Adrenal gland (tissue), 12 donors: ENCODE data around the gene CACNA1H. TPM values are rescaled to one million over a fixed set of nuclear protein-coding genes. Genes with fewer than 3 reads are reported as not detected.

Source experiments
- DNase-seq, 7 donors: peaks; one replicate each; pipeline ENCODE4 v3.0.0-alpha.2; 2019 to 2020
- H3K27ac ChIP-seq, 5 donors: fragments of 200-600 bp; sonication (generic) in 4 of 5; 1 replicate in 3 of 5; 2 replicates in 2 of 5; pipeline versions ENCODE4 v1.5.1 to v1.8.0; 2016 to 2020; ENCODE audit warnings: mild to moderate bottlenecking in 1 of 5
- H3K27me3 ChIP-seq: fragments of 200-600 bp; 2 replicates; pipeline ENCODE4 v1.8.0; 2021
- H3K36me3 ChIP-seq, 2 donors: fragments of 200-600 bp; replicated peaks in 1 of 2; 1 replicate in 1 of 2; 2 replicates in 1 of 2; pipeline versions ENCODE4 v1.5.1 to v1.8.0; 2018 to 2022
- H3K4me1 ChIP-seq, 2 donors: fragments of 200-600 bp; replicated peaks in 1 of 2; 1 replicate in 1 of 2; 2 replicates in 1 of 2; pipeline versions ENCODE4 v1.5.1 to v1.8.0; 2018 to 2021
- H3K4me3 ChIP-seq, 4 donors: fragments of 200-600 bp; sonication (generic) in 3 of 4; one replicate each; pipeline ENCODE4 v1.5.1; 2016 to 2018
- H3K9me3 ChIP-seq, 3 donors: fragments of 200-600 bp; sonication (generic) in 1 of 3; replicated peaks in 1 of 3; 1 replicate in 2 of 3; 2 replicates in 1 of 3; pipeline versions ENCODE4 v1.5.1 to v1.8.0; 2016 to 2021
- POLR2A ChIP-seq, 2 donors: fragments of 450-650 bp; IDR thresholded peaks; one replicate each; pipeline ENCODE4 v1.6.1; 2017; ENCODE audit warnings: antibody characterized with exemption in 2 of 2, mild to moderate bottlenecking in 2 of 2, moderate library complexity in 1 of 2
- WGBS, 4 donors: extraction: QIAGEN DNeasy Blood & Tissue Kit in 2 of 4; methylation state at CpG; one replicate each; pipeline versions ENCODE4 v1.1.5 to v1.1.7; 2013 to 2017; 5-methylcytosine and 5-hydroxymethylcytosine counted together
- intact Hi-C, 2 donors: fragments of 100-400 bp; cut with DNase I; formaldehyde crosslinking; loops; one replicate each; pipeline versions ENCODE4 v1.14.1 to v1.15.0; 2022 to 2023
- polyA plus RNA-seq, 3 donors: library from polyadenylated mRNA; stranded (reverse); fragments of 200-250 nt in 2 of 3; fragments of 350-450 nt in 1 of 3; fragmentation: Illumina TruSeq in 1 of 3; extraction: RNeasy Lipid Tissue Mini Kit (QIAGEN cat#74804) in 1 of 3; gene quantifications; one replicate each; pipeline ENCODE4 v1.2.3, GENCODE V29; 2013 to 2014
- total RNA-seq, 9 donors: library from RNA; depleted of rRNA in 4 of 9; stranded (reverse); fragments of >200 nt in 4 of 9; fragments of 120-200 nt in 1 of 9; fragmentation: NEBNext Ultra II Directional in 1 of 9; extraction: Animal tissue kit (Norgen Biotek cat#: 25700) in 1 of 9; gene quantifications; one replicate each; pipeline versions ENCODE4 v1.1.0 to v1.2.4, GENCODE V29; 2013 to 2023
- TF ChIP-seq, protein P1 (sequence below), 6 experiments: fragments of 450-650 bp in 4 of 6; fragments of 200-600 bp in 2 of 6; sonication (generic) in 1 of 6; IDR thresholded peaks; 1 replicate in 5 of 6; 2 replicates in 1 of 6; pipeline versions ENCODE4 v1.5.1 to v1.8.0; 2016 to 2021; ENCODE audit warnings: antibody characterized with exemption in 6 of 6, mild to moderate bottlenecking in 2 of 6, moderate library complexity in 1 of 6
- donor health status: healthy with polysubstance abuse.
- donor health status: Bipolar disorder and iron deficiency.
- donor health status: DM: yes; HTN: yes; CAD: no.
- donor health status: DM: no; HTN: no; CAD: no.
- donor health status: DM: no; HTN: no; CAD: no.
- donor health status: DM: yes; HTN: yes; CAD: no.

The CACNA1H gene
- total and polyA plus RNA-seq, 12 donors: 14.0 to 121 (median 34.9) TPM

DNA sequence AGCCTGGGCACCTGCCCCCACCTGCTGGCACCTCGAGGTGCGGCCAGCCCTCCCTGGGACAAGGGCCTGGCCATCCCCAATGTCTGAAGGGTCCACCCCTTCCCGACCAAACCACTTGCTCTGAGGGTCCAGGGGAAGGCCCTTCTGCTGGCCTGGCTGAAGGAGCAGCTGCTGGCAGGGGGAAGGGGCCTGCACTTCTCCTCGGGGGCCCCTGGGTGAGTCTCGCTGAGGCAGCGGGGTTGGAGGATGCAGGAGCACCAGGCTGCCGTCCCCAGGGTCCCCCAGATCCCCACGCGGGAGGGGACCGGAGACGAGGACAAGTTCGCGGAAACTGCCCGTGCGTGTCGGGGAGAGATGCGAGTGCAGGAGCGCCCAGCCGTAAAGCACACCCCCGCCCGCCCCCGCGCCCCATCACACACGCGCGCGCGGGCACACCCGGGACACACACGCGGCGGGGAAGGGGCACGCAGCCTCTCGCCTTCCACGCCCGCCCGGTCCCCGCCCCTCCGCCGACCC is 725 bp upstream of the CACNA1H start:
- Histone ChIP-seq H3K4me1 (peaks cover 9 to 17% of the 10 kb centered on the region in 2 donors), H3K36me3 (no peaks in the 10 kb centered on the region), H3K27ac (peak overlapping the region in 1 of 5 donors; percentile 82), H3K4me3 (peak overlapping the region in 1 of 4 donors; percentile 80), H3K27me3 (no peaks in the 10 kb centered on the region), H3K9me3 (no peaks in the 10 kb centered on the region)
- WGBS, 4 donors: 6 to 9% (median 8%) methylated on average over 12 to 31 of the region's 40 CpGs; no CpG with 5 or more reads in 1 of the 4 donors
- peak in 1 of 7 donors; percentile 47 for DNase-seq
- TF ChIP-seq POLR2A (IDR thresholded peaks at IDR 0.05): no peak
- TF ChIP-seq, protein P1, sequence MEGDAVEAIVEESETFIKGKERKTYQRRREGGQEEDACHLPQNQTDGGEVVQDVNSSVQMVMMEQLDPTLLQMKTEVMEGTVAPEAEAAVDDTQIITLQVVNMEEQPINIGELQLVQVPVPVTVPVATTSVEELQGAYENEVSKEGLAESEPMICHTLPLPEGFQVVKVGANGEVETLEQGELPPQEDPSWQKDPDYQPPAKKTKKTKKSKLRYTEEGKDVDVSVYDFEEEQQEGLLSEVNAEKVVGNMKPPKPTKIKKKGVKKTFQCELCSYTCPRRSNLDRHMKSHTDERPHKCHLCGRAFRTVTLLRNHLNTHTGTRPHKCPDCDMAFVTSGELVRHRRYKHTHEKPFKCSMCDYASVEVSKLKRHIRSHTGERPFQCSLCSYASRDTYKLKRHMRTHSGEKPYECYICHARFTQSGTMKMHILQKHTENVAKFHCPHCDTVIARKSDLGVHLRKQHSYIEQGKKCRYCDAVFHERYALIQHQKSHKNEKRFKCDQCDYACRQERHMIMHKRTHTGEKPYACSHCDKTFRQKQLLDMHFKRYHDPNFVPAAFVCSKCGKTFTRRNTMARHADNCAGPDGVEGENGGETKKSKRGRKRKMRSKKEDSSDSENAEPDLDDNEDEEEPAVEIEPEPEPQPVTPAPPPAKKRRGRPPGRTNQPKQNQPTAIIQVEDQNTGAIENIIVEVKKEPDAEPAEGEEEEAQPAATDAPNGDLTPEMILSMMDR (IDR thresholded peaks at IDR 0.05): no peak
- intact Hi-C loops: no loop called here

DNA sequence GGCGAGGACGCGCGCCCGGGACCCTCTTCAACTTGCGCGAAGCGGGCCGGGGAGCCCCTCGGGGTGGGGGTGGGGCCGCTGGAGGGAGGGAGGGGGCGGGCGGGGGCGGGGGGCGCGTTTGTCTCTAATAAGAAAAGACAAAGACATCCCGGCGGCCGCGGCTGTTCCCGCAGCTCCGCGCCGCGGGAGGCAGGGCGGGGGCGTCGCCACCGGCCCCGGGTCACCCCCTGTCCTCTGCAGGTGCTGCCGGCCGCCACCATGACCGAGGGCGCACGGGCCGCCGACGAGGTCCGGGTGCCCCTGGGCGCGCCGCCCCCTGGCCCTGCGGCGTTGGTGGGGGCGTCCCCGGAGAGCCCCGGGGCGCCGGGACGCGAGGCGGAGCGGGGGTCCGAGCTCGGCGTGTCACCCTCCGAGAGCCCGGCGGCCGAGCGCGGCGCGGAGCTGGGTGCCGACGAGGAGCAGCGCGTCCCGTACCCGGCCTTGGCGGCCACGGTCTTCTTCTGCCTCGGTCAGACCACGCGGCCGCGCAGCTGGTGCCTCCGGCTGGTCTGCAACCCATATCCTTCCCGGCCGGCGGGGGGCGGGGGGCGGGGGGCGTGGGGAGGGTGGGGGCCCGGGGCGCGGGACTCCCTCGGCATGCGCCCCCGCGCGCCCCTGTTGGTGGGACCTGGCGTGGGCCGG is 714 bp downstream of the CACNA1H start:
- intact Hi-C loops: no loop called here
- H3K36me3 ChIP-seq: no peaks in the 10 kb centered on the region
- WGBS, 4 donors: 0 to 2% (median 2%) methylated on average over 1 to 88 of the region's 94 CpGs; no CpG with 5 or more reads in 1 of the 4 donors
- peaks cover 15 to 21% of the 10 kb centered on the region in 2 donors for H3K4me1 ChIP-seq
- no peaks in the 10 kb centered on the region for H3K9me3 ChIP-seq
- DNase-seq: peak in 1 of 7 donors; percentile 42
- no peaks in the 10 kb centered on the region for H3K27me3 ChIP-seq
- H3K27ac ChIP-seq: peak overlapping the region in 3 of 5 donors; percentile 62 to 89 (median 82)
- peak overlapping the region in 2 of 4 donors; percentile 19 to 68 for H3K4me3 ChIP-seq
- peak in 1 of 2 donors; percentile 25 for TF ChIP-seq POLR2A (IDR thresholded peaks at IDR 0.05)
- TF ChIP-seq, protein P1 (IDR thresholded peaks at IDR 0.05): peak in 1 of 6 experiments; percentile 23

DNA sequence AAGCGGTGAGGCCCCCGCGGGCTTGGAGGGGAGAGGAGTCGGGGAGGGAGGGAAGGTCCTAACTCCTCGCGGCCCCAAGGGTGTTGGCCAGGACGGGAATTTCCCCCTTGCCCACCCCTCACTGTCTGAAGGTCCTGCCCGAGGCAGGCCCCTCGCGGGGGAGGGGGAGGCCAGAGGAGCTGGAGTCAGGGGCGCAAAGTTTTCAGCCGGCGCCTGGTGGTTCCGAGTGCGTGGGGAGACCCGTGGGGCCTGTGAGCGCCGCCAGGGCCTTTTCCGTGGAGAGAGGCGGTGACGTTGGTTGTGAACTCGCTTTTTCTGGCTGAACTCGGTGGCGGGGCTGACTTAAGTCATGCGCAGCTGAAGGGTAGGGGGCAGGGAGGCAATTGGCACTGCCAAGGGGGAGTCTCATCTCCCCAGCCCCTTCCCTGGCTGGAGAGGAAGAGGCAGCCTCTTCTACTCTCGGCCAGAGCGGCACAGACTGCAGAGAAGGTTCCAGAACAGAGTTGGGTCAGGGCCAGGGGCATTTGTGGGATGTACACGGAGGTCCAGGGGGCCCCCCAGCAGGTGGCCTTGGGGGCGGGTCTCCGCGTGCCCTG is 1.5 kb downstream of the CACNA1H start:
- TF ChIP-seq POLR2A (IDR thresholded peaks at IDR 0.05): no peak
- TF ChIP-seq, protein P1 (IDR thresholded peaks at IDR 0.05): no peak
- Histone ChIP-seq H3K4me3 (peak overlapping the region in 2 of 4 donors; percentile 19 to 68), H3K4me1 (peaks cover 22 to 29% of the 10 kb centered on the region in 2 donors), H3K36me3 (no peaks in the 10 kb centered on the region), H3K27ac (peak overlapping the region in 4 of 5 donors; percentile 25 to 89 (median 72)), H3K9me3 (no peaks in the 10 kb centered on the region), H3K27me3 (no peaks in the 10 kb centered on the region)
- intact Hi-C loops: no loop called here
- peak in 5 of 7 donors; percentile 53 to 81 (median 64) for DNase-seq
- 20 to 33% (median 25%) methylated on average over 10 to 31 of the region's 31 CpGs for WGBS, 4 donors

DNA sequence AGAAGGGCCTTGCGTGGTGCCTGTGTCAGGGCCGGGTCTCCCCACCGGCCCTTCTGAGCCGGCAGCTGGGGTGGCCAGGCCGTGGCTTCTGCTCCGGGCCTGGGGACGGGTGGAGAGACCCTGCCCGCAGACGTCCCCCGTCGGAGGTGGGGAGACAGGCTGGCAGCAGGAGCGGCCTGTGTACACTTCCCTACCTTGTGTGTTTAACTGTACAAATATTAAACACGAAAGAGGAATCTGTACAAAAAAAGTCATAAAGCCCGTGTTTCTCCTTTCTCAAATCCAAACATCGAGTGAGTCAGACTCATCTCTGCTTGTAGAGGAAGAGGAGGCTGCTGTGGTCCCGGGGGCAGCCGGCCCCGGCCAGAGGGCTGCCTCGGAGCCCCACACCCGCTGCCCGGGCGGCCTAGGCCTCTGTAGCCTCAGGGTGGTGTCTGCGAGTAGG is 2.0 kb downstream of the CACNA1H start:
- H3K4me3 ChIP-seq: peak overlapping the region in 1 of 4 donors; percentile 68
- no peaks in the 10 kb centered on the region for H3K27me3 ChIP-seq
- peak overlapping the region in 4 of 5 donors; percentile 25 to 89 (median 72) for H3K27ac ChIP-seq
- intact Hi-C loops: no loop called here
- no peak for DNase-seq
- no peaks in the 10 kb centered on the region for H3K9me3 ChIP-seq
- H3K36me3 ChIP-seq: no peaks in the 10 kb centered on the region
- H3K4me1 ChIP-seq: peaks cover 27 to 34% of the 10 kb centered on the region in 2 donors
- TF ChIP-seq, protein P1 (IDR thresholded peaks at IDR 0.05): no peak
- no peak for TF ChIP-seq POLR2A (IDR thresholded peaks at IDR 0.05)
- WGBS, 4 donors: 54 to 75% (median 57%) methylated on average over 7 to 23 of the region's 23 CpGs
